Osteoblast (primary cell): ENCODE data around the gene PPIL4. TPM values are rescaled to one million over a fixed set of nuclear protein-coding genes. Genes with fewer than 3 reads are reported as not detected.

Experiments
- DNase-seq: peaks from one replicate; pipeline ENCODE4 v3.0.0; 2011; ENCODE audit warnings: low spot score, mixed read lengths; ENCODE audit not compliant: insufficient read length; ENCODE audit errors: missing footprints
- H2AFZ ChIP-seq: 2 replicates; pipeline ENCODE4 v1.6.0; 2011; ENCODE audit warnings: mild to moderate bottlenecking, low read length
- H3K27ac ChIP-seq: 2 replicates; pipeline ENCODE4 v1.5.1; 2011; ENCODE audit warnings: mild to moderate bottlenecking, low read depth, low read length, moderate library complexity
- H3K27me3 ChIP-seq: 2 replicates; pipeline ENCODE4 v1.6.0; 2012; ENCODE audit warnings: mild to moderate bottlenecking, control low read depth, inconsistent platforms, low read length, moderate library complexity; ENCODE audit not compliant: insufficient read depth
- H3K36me3 ChIP-seq: 2 replicates; pipeline ENCODE4 v1.5.1; 2011; ENCODE audit warnings: mild to moderate bottlenecking, low read length, control low read depth, moderate library complexity; ENCODE audit not compliant: insufficient read depth
- H3K4me1 ChIP-seq: 2 replicates; pipeline ENCODE4 v1.5.1; 2011; ENCODE audit warnings: mild to moderate bottlenecking, low read length, control low read depth, moderate library complexity; ENCODE audit not compliant: insufficient read depth
- H3K4me2 ChIP-seq: 2 replicates; pipeline ENCODE4 v1.6.0; 2011; ENCODE audit warnings: mild to moderate bottlenecking, low read length; ENCODE audit not compliant: insufficient read depth
- H3K4me3 ChIP-seq: fragments of 200-600 bp; sonication (generic); 3 replicates; pipeline ENCODE4 v1.5.1; 2012; ENCODE audit warnings: mild to moderate bottlenecking, low read length, inconsistent platforms; ENCODE audit not compliant: insufficient read depth
- H3K79me2 ChIP-seq: 2 replicates; pipeline ENCODE4 v1.6.0; 2012; ENCODE audit warnings: mild to moderate bottlenecking, low read length, control low read depth, inconsistent platforms; ENCODE audit not compliant: insufficient read depth
- H3K9me3 ChIP-seq: 2 replicates; pipeline ENCODE4 v1.5.1; 2011; ENCODE audit warnings: low read depth, low read length, control low read depth
- H4K20me1 ChIP-seq: 2 replicates; pipeline ENCODE4 v1.6.0; 2012; ENCODE audit warnings: mild to moderate bottlenecking, low read length, control low read depth; ENCODE audit not compliant: insufficient read depth
- CTCF ChIP-seq: IDR thresholded peaks from 2 replicates; pipeline ENCODE4 v1.5.1; 2011; ENCODE audit warnings: mild to moderate bottlenecking, low read depth, low read length, moderate library complexity; ENCODE audit errors: extremely low read depth
- total RNA-seq: library from RNA; depleted of rRNA; stranded (reverse); fragments of >200 nt; gene quantifications from 2 replicates; pipeline ENCODE4 v1.2.3, GENCODE V29; 2012

PPIL4 gene
- total RNA-seq, 1 donor, result 33.3 TPM

- no peak for DNase-seq
- H3K36me3 ChIP-seq, result no peaks in the 10 kb centered on the region
- peak overlapping the region; percentile 95 for H3K4me3 ChIP-seq
- H3K27me3 ChIP-seq, result no peaks in the 10 kb centered on the region
- peak overlapping the region; percentile 92 for H3K4me2 ChIP-seq
- H3K4me1 ChIP-seq, result peaks cover 25% of the 10 kb centered on the region
- H2AFZ ChIP-seq, result peak overlapping the region; percentile 96
- H3K27ac ChIP-seq, result peak overlapping the region; percentile 73
- TF ChIP-seq CTCF, result no peak
- H3K79me2 ChIP-seq, result peaks cover 45% of the 10 kb centered on the region
- H4K20me1 ChIP-seq, result peaks cover 17% of the 10 kb centered on the region
- no peaks in the 10 kb centered on the region for H3K9me3 ChIP-seq
These were observed 21.3 kb upstream of the PPIL4 start for GRCh38 chr6:149567194-149567586.

GRCh38 chr6:149566410-149567193 lies 20.8 kb upstream of the PPIL4 start:
- Histone ChIP-seq H3K4me3 (peak overlapping the region; percentile 95), H4K20me1 (peaks cover 17% of the 10 kb centered on the region), H3K4me2 (peak overlapping the region; percentile 92), H3K4me1 (peaks cover 25% of the 10 kb centered on the region), H3K27ac (peak overlapping the region; percentile 73), H3K9me3 (no peaks in the 10 kb centered on the region), H3K79me2 (peaks cover 43% of the 10 kb centered on the region), H2AFZ (peak overlapping the region; percentile 96), H3K36me3 (no peaks in the 10 kb centered on the region), H3K27me3 (no peaks in the 10 kb centered on the region)
- no peak for TF ChIP-seq CTCF
- peak; percentile 90 for DNase-seq

GRCh38 chr6:149565527-149566409 lies 19.9 kb upstream of the PPIL4 start, which contains the start of gene GINM1:
Gene GINM1 (plus strand): TSS chr6:149566375. CDS start chr6:149566415, 40 bp downstream.
- H3K4me2 ChIP-seq, result peak within 1 kb of the TSS; percentile 98
- peak within 1 kb of the TSS; percentile 95 for H3K4me3 ChIP-seq
- peaks cover 17% of the 10 kb centered on the region for H4K20me1 ChIP-seq
- H3K79me2 ChIP-seq, result peaks cover 37% of the 10 kb centered on the region
- no peaks in the 10 kb centered on the region for H3K9me3 ChIP-seq
- H3K36me3 ChIP-seq, result no peaks in the 10 kb centered on the region
- TF ChIP-seq CTCF, result peak; percentile 69
- peak; percentile 99 for DNase-seq
- H3K27ac ChIP-seq, result peak within 1 kb of the TSS; percentile 73
- H3K27me3 ChIP-seq, result no peaks in the 10 kb centered on the region
- H3K4me1 ChIP-seq, result peaks cover 25% of the 10 kb centered on the region
- peak within 1 kb of the TSS; percentile 96 for H2AFZ ChIP-seq
